Parathyroid adenoma (tissue), 2 donors: ENCODE data around the gene NKAIN2.

Source experiments
- H2AFZ ChIP-seq: fragments of 300-600 bp; sonication (generic); one replicate; pipeline ENCODE4 v1.7.0; 2017; ENCODE audit warnings: antibody characterized with exemption, mild to moderate bottlenecking
- H3K27ac ChIP-seq: fragments of 300-600 bp; sonication (generic); one replicate; pipeline ENCODE4 v1.7.0; 2017
- H3K27me3 ChIP-seq: fragments of 300-600 bp; sonication (generic); one replicate; pipeline ENCODE4 v1.7.0; 2017; ENCODE audit warnings: low read length; ENCODE audit not compliant: control insufficient read depth, insufficient read depth
- H3K36me3 ChIP-seq: fragments of 300-600 bp; sonication (generic); one replicate; pipeline ENCODE4 v1.7.0; 2017; ENCODE audit warnings: low read length; ENCODE audit not compliant: control insufficient read depth, insufficient read depth
- H3K4me1 ChIP-seq: fragments of 300-600 bp; sonication (generic); one replicate; pipeline ENCODE4 v1.7.0; 2017; ENCODE audit warnings: control low read depth
- H3K4me2 ChIP-seq: fragments of 300-600 bp; sonication (generic); one replicate; pipeline ENCODE4 v1.7.0; 2017; ENCODE audit warnings: low read length
- H3K4me3 ChIP-seq: fragments of 300-600 bp; sonication (generic); one replicate; pipeline ENCODE4 v1.7.0; 2017; ENCODE audit warnings: low read depth, low read length
- H3K79me2 ChIP-seq: fragments of 300-600 bp; sonication (generic); one replicate; pipeline ENCODE4 v1.7.0; 2017; ENCODE audit warnings: control low read depth
- H3K9ac ChIP-seq: fragments of 300-600 bp; sonication (generic); one replicate; pipeline ENCODE4 v1.7.0; 2017; ENCODE audit warnings: mild to moderate bottlenecking
- H3K9me3 ChIP-seq: fragments of 300-600 bp; sonication (generic); one replicate; pipeline ENCODE4 v1.7.0; 2017; ENCODE audit warnings: low read length; ENCODE audit not compliant: control insufficient read depth
- TF ChIP-seq, protein P1 (sequence below): fragments of 300-600 bp; sonication (generic); IDR thresholded peaks from one replicate; pipeline ENCODE4 v1.7.0; 2017; ENCODE audit warnings: antibody characterized with exemption, mild to moderate bottlenecking
- donor health status: primary hyperparathyroidism.

Gene NKAIN2

DNA sequence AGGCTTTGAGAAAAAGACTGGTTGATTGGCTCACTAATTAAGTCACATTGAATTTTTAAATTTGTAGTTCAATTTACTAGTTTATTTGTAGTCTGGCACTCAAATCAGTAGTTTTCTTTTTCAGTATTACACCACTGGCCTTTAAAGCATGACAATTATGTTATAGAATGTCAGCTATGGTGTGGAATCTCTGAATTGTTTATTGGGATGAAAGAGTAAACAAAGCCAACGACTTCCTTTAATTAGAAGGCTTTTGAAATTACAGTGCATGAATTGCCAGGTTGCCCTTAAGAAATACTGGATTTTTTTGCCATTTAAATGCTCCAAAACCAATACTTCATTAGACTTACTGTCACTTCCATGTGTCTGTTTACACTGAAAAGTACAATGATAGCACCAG, 731.6 kb downstream of the NKAIN2 start:
- H3K36me3 ChIP-seq = no peaks in the 10 kb centered on the region
- no peak overlapping the region for H2AFZ ChIP-seq
- H3K27ac ChIP-seq = no peak overlapping the region
- TF ChIP-seq, protein P1, sequence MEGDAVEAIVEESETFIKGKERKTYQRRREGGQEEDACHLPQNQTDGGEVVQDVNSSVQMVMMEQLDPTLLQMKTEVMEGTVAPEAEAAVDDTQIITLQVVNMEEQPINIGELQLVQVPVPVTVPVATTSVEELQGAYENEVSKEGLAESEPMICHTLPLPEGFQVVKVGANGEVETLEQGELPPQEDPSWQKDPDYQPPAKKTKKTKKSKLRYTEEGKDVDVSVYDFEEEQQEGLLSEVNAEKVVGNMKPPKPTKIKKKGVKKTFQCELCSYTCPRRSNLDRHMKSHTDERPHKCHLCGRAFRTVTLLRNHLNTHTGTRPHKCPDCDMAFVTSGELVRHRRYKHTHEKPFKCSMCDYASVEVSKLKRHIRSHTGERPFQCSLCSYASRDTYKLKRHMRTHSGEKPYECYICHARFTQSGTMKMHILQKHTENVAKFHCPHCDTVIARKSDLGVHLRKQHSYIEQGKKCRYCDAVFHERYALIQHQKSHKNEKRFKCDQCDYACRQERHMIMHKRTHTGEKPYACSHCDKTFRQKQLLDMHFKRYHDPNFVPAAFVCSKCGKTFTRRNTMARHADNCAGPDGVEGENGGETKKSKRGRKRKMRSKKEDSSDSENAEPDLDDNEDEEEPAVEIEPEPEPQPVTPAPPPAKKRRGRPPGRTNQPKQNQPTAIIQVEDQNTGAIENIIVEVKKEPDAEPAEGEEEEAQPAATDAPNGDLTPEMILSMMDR = no peak
- no peaks in the 10 kb centered on the region for H3K27me3 ChIP-seq
- no peaks in the 10 kb centered on the region for H3K79me2 ChIP-seq
- no peaks in the 10 kb centered on the region for H3K4me1 ChIP-seq
- H3K9ac ChIP-seq = no peak overlapping the region
- H3K4me2 ChIP-seq = no peak overlapping the region
- H3K9me3 ChIP-seq = no peaks in the 10 kb centered on the region
- H3K4me3 ChIP-seq = no peak overlapping the region

DNA sequence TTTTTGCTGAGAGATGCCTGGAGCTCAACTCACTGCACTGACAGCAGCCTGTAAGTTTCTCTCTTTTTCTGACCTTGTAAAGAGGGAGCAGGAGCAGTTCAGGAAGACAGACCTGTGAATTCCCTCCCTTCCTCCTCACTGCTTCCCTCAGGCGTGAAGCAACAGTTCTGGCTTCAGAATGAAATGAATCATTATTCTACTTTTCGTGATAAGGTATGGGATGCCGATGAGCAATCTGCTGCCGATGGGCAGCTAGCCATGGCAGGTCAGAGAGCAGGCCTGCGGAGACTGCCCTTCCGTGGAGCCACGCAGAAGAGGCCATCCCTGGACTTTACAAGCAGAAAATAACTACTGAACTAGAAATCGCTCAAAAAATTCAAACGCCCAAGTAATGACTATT, 732.1 kb downstream of the NKAIN2 start:
- Histone ChIP-seq H2AFZ (no peak overlapping the region), H3K27ac (no peak overlapping the region), H3K4me3 (no peak overlapping the region), H3K27me3 (no peaks in the 10 kb centered on the region), H3K79me2 (no peaks in the 10 kb centered on the region), H3K4me2 (no peak overlapping the region), H3K9ac (no peak overlapping the region), H3K9me3 (no peaks in the 10 kb centered on the region), H3K36me3 (no peaks in the 10 kb centered on the region), H3K4me1 (no peaks in the 10 kb centered on the region)
- TF ChIP-seq, protein P1 = no peak

DNA sequence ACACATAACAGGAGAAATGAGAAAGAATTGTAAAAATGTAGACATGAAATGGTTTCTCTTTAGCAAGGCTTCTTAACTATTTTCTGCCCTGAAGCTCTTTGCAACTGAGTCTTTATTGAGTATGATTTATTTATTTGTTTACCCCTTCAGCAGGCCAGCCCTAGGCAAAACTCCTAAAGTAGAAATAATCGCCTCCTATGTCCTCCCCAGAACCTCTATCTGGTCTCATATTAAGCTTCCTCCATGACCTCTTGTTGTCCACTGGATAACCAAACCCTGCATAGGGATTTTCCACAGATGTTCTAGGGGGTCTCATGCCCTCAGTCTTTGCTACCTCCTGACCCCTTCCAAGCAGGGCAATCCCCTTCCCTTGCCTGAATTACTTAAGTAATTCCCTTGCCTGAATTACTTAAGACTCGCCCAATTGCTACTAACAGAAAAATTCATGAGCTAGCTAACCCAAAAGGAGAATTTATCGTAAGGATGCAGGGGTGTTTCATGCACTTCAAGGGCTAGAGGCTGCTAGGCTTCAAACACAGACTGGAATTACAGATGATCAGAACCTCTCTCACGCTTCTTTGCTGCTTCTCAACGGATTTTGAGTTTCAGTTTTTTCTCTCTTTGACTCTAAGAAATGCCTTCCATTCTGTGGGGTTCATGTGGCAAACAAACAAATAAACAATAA, 732.6 kb downstream of the NKAIN2 start:
- TF ChIP-seq, protein P1 = no peak
- no peak overlapping the region for H3K9ac ChIP-seq
- H2AFZ ChIP-seq = no peak overlapping the region
- H3K36me3 ChIP-seq = no peaks in the 10 kb centered on the region
- no peaks in the 10 kb centered on the region for H3K79me2 ChIP-seq
- no peaks in the 10 kb centered on the region for H3K9me3 ChIP-seq
- H3K4me2 ChIP-seq = no peak overlapping the region
- H3K4me3 ChIP-seq = no peak overlapping the region
- no peaks in the 10 kb centered on the region for H3K4me1 ChIP-seq
- no peaks in the 10 kb centered on the region for H3K27me3 ChIP-seq
- H3K27ac ChIP-seq = no peak overlapping the region

DNA sequence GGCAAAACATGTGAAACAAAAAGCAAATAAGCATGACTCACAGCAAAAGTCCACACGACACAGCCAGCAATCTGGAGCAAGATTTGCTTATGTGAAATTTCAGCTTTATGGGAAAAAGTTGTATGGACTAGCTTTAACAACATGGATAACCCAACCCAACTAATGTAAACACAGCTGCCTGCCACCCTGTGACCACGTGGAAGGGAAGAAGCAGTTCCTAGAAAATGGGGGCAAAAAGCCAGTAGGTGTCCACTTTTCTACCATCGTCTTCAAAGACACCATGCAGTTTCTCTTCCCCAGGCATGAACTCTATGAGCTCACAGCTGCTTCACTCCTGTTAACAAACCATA, 733.2 kb downstream of the NKAIN2 start:
- H3K36me3 ChIP-seq = no peaks in the 10 kb centered on the region
- no peak overlapping the region for H3K9ac ChIP-seq
- no peaks in the 10 kb centered on the region for H3K9me3 ChIP-seq
- H2AFZ ChIP-seq = no peak overlapping the region
- H3K27me3 ChIP-seq = no peaks in the 10 kb centered on the region
- no peak overlapping the region for H3K4me2 ChIP-seq
- no peaks in the 10 kb centered on the region for H3K79me2 ChIP-seq
- H3K4me1 ChIP-seq = no peaks in the 10 kb centered on the region
- TF ChIP-seq, protein P1 = no peak
- no peak overlapping the region for H3K27ac ChIP-seq
- no peak overlapping the region for H3K4me3 ChIP-seq

DNA sequence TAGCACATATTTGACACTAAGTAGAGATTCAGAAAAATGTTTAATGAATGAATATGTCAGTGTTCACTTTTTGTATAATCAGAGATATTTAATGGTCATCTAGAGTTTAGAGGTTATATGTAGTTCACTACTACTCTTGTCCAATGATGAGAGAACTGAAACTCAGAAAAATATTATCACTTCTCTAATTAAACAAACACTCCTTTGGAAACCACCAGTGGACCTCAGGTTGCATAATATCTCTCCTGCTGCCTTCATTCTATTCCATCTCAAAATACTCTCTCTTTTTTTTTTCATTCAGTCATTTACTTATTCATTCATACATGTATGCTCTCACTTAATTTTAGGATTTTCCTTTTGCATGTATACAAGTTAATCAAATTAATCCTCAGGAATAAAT, 735.4 kb downstream of the NKAIN2 start:
- H3K4me3 ChIP-seq = no peak overlapping the region
- H3K9me3 ChIP-seq = no peaks in the 10 kb centered on the region
- no peaks in the 10 kb centered on the region for H3K4me1 ChIP-seq
- H2AFZ ChIP-seq = no peak overlapping the region
- H3K27ac ChIP-seq = no peak overlapping the region
- H3K27me3 ChIP-seq = no peaks in the 10 kb centered on the region
- TF ChIP-seq, protein P1 = no peak
- H3K79me2 ChIP-seq = no peaks in the 10 kb centered on the region
- H3K4me2 ChIP-seq = no peak overlapping the region
- H3K9ac ChIP-seq = no peak overlapping the region
- no peaks in the 10 kb centered on the region for H3K36me3 ChIP-seq
